GOT3 (cell line): ENCODE results near the gene DTD1.
A peak's percentile ranks its signal among the peaks of the same experiment; 100 is the strongest.

Experiments
- DNase-seq: peaks from one replicate; lab custom pipeline; 2025; ENCODE audit warnings: mixed read lengths; lab: John Stamatoyannopoulos, UW

The DTD1 gene

GRCh38 chr20:18587665-18588573, at the start of gene DTD1:
TSS of gene DTD1 (plus strand) at chr20:18588054. CDS start at chr20:18588073, 19 bp downstream.
- DNase-seq, result peak; percentile 68

GRCh38 chr20:18541741-18542140, 46.1 kb upstream of the DTD1 start:
- DNase-seq, result no peak

DNA sequence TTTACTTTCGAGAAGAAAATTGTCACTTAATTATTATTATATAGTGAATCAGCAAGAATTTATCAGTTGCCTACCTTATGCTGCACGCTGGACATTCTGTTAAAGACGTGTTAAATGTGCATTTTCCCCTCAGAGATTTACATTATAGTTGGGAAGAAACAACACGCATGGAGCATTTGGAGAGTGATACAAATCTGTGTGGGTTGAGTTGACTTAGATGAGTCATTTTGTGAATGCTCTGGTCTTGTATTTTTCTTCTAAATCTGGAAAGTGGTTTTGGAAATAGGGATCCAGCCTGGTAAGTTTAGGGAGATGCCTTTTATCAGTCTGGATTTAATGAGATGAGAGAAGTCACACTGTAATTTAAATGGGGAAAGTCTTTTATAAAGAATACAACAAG, 44.6 kb upstream of the DTD1 start:
- no peak for DNase-seq

- no peak for DNase-seq
These were observed 43.9 kb upstream of the DTD1 start for GRCh38 chr20:18543932-18544331.

GRCh38 chr20:18545566-18545965, 42.3 kb upstream of the DTD1 start:
- DNase-seq, result no peak

DNA sequence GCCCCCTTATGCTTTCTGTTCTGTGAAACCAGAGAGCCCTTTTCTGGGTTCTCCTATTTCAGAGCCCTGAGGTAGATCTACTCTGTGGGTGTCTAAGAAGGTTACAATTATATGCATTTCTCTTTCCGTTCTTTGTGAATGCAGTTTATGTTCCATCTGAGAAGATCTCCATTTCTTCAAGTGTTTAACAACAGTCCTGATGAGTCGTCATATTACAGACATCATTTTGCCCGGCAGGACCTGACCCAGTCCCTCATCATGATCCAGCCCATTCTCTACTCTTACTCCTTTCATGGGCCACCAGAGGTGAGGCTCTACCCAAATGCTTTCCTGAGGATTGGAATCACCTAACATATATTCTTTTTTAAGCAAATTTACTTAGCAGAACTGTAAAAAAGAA, 39.4 kb upstream of the DTD1 start:
- DNase-seq, result no peak

- DNase-seq, result no peak
These were observed 34.1 kb upstream of the DTD1 start for GRCh38 chr20:18553746-18554145.

DNA sequence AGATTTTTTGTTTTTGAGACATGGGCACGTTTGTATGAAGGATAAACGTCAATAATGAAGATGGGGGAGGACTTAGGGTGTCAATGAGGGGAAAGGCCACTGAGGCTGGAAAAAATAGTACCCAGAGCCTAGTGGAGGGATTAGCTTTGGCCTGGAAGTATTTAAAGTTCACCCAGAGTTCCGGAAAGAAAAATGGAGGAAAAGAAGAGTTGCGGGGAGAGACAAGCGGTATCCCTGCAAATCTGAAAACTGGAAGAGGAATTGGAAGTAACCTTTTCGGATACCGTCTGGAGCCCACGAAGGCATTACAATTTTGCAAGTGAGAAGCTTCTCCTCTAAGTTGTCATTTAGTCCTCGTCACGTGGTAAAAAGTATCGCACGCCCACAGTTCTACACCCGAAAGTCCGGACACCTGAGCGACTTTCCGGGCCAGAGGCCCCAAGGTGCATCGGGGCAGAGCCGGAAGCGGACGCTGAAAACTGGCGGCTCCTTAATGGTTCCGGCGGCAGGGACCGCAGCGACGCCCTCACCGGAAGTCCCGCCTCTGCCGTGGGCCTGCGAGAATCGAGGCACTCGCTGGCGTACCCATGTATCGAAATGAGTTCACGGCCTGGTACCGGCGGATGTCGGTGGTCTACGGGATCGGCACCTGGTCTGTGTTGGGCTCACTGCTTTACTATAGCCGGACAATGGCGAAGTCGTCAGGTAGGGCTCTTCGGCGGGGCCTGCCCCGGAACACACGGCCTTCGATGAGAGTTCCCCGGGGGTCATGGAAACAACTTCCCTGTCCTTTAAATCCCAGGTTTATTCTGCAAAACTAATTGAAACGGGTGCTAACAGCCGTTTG, 20.7 kb upstream of the DTD1 start, which contains the start of gene SMIM26:
Gene SMIM26 (plus strand): TSS at position 541 of the 847 bp plus-strand sequence. CDS start 47 bp downstream, at position 588.
- DNase-seq, result peak; percentile 73

- DNase-seq, result no peak
These were observed 20.1 kb upstream of the DTD1 start for GRCh38 chr20:18567739-18568091.

- DNase-seq, result no peak
These were observed 16.8 kb upstream of the DTD1 start for GRCh38 chr20:18571009-18571408.

DNA sequence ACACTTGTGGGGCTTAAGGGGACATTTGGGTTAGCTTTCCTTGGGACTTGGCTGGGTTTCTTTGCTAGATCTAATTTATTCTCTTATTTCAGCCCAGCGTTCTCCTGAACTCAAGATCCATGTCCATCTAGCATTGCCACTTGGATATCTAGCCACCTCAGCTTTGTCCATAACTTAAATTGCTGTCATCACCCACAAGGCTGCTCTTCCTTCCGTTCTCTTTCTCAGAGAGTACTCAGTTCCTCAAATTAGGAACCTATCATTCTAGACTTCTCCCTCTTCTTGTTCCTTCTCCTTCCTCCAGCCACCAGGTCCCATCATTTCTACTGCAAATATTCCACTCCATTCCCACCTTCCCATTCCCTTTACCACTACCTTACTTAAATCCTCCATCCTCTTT, 16.3 kb upstream of the DTD1 start:
- no peak for DNase-seq

DNA sequence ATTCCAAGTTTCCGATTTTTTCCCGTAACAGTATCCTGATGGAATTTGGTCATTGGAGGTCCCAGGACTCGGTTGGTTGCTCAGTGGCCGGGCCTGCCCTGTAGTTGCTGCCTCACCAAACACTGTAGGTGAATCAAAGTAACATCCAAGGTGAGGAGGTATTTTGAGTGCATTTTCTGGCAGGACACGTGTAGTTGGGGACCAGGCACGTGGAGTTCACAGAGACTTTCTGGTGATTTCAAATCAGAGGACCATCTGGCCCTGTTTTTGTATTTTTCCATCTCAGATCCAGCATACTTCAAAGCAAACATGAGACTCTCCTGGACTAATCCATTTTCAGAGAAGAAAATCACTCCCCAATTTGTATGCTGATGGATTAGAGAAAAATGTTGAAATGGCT, 9.9 kb upstream of the DTD1 start:
- DNase-seq, result no peak

DNA sequence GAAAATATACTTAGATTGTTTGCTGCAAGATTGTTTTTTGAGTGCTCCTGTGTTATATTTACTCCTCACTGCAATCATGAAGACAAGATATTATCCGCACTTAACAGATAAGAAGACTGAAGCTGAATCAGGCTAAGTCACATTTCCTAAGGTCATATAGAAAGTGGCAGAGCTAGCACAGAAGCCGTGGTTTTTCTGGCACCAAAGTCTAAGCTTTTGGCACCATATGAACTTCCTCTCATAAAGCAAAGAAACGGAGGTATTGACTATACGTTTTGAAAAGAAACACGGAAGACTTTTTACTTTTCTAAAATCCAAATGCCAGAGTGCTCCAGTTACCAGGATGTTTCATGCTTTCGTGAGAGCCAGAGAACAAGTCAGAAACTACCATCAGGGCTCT, 9.3 kb upstream of the DTD1 start:
- no peak for DNase-seq

GRCh38 chr20:18580012-18580411, 7.8 kb upstream of the DTD1 start:
- DNase-seq, result no peak

GRCh38 chr20:18585134-18585533, 2.7 kb upstream of the DTD1 start:
- no peak for DNase-seq

- DNase-seq, result no peak
These were observed 700 bp downstream of the DTD1 start for GRCh38 chr20:18588574-18588933.

GRCh38 chr20:18589941-18590674, 2.3 kb downstream of the DTD1 start:
- DNase-seq, result no peak

- DNase-seq, result no peak
These were observed 8.4 kb downstream of the DTD1 start for GRCh38 chr20:18596270-18596669.

DNA sequence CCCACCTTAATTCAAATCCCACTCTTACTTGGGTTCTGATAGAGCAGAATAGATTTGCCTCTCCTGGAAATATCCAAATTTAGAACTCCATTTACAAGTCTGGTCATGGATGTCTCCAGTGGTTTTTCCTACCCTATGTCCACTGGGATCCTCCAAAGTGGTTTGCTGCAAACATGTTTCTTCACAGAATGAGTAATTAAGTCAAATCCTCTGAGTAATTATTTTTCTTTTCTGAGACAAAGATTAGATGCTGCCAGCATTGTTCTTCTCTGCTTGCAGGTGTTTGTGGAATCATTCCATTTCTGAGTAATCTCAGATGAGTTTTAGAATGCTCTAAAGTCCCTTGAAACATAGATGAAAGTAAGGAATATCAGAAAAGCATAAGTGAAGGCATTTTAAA, 21.9 kb downstream of the DTD1 start:
- DNase-seq, result no peak

- DNase-seq, result no peak
These were observed 23.6 kb downstream of the DTD1 start for GRCh38 chr20:18611492-18611891.

GRCh38 chr20:18613553-18613952, 25.7 kb downstream of the DTD1 start:
- DNase-seq, result no peak

GRCh38 chr20:18614244-18614643, 26.4 kb downstream of the DTD1 start:
- no peak for DNase-seq
